PC-9 (cell line): Measurements from ENCODE around the gene BRWD1.

Source experiments
- EZH2 ChIP-seq: fragments of 200-600 bp; sonication (generic); IDR thresholded peaks from 2 replicates; pipeline ENCODE4 v1.8.0; 2017; ENCODE audit warnings: antibody characterized with exemption, low read depth
- TF ChIP-seq, protein P1 (sequence below): fragments of 200-600 bp; sonication (generic); conservative IDR thresholded peaks from 2 replicates; pipeline ENCODE4 v1.6.1; 2017; ENCODE audit warnings: mixed run types, antibody characterized with exemption, mild to moderate bottlenecking, moderate library complexity

DNA sequence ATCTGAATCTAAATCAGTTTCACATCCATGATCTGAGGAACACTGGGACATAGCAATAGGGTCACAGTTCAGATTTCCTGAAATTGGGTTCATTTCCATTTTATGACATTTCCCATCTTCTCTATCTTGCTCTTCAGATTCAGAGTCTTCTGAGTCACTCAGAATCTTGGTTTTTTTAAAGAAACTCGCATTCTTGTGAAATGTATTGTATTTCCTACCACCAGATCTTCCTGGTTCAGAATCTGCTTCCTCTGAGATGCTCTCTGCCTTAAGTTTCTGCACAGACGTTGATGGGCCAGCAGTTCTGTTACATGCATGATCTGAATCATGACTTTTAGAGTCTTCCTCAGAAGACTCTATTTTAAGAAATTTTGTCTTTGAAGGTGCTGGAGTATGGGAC is 114.6 kb downstream of the BRWD1 start:
- TF ChIP-seq, protein P1, sequence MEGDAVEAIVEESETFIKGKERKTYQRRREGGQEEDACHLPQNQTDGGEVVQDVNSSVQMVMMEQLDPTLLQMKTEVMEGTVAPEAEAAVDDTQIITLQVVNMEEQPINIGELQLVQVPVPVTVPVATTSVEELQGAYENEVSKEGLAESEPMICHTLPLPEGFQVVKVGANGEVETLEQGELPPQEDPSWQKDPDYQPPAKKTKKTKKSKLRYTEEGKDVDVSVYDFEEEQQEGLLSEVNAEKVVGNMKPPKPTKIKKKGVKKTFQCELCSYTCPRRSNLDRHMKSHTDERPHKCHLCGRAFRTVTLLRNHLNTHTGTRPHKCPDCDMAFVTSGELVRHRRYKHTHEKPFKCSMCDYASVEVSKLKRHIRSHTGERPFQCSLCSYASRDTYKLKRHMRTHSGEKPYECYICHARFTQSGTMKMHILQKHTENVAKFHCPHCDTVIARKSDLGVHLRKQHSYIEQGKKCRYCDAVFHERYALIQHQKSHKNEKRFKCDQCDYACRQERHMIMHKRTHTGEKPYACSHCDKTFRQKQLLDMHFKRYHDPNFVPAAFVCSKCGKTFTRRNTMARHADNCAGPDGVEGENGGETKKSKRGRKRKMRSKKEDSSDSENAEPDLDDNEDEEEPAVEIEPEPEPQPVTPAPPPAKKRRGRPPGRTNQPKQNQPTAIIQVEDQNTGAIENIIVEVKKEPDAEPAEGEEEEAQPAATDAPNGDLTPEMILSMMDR = no peak
- TF ChIP-seq EZH2 = no peak
